GM19372 (cell line): ENCODE results near the gene EHBP1L1.

Experiments
- ATAC-seq: cut with Tn5 transposase; IDR thresholded peaks from one replicate; pipeline ENCODE4 v1.9.1; 2021; ENCODE audit warnings: mild to moderate bottlenecking, low read depth, moderate library complexity; ENCODE audit not compliant: unreplicated experiment

The EHBP1L1 gene

GRCh38 chr11:65613091-65613928 is 37.5 kb downstream of the EHBP1L1 start:
- ATAC-seq: no peak

- ATAC-seq: peak; percentile 84
Observed at GRCh38 chr11:65615229-65615949, 39.5 kb downstream of the EHBP1L1 start, which contains the start of gene PCNX3. TSS of gene PCNX3 (plus strand) at chr11:65615776. CDS start at chr11:65616312, 536 bp downstream.

GRCh38 chr11:65615950-65616574 is 40.2 kb downstream of the EHBP1L1 start:
- no peak for ATAC-seq

GRCh38 chr11:65616575-65617001 is 40.7 kb downstream of the EHBP1L1 start:
- ATAC-seq: no peak

GRCh38 chr11:65617136-65617850 is 41.4 kb downstream of the EHBP1L1 start:
- ATAC-seq: no peak

- no peak for ATAC-seq
Observed at GRCh38 chr11:65617990-65618751, 42.3 kb downstream of the EHBP1L1 start.

- ATAC-seq: no peak
Observed at GRCh38 chr11:65618763-65619162, 42.9 kb downstream of the EHBP1L1 start.

- no peak for ATAC-seq
Observed at GRCh38 chr11:65619281-65619928, 43.6 kb downstream of the EHBP1L1 start.

GRCh38 chr11:65620666-65621065 is 44.8 kb downstream of the EHBP1L1 start:
- ATAC-seq: no peak

GRCh38 chr11:65621460-65621859 is 45.6 kb downstream of the EHBP1L1 start:
- no peak for ATAC-seq

GRCh38 chr11:65622011-65622410 is 46.2 kb downstream of the EHBP1L1 start:
- no peak for ATAC-seq

- no peak for ATAC-seq
Observed at GRCh38 chr11:65623177-65623576, 47.3 kb downstream of the EHBP1L1 start.

- no peak for ATAC-seq
Observed at GRCh38 chr11:65623852-65624616, 48.2 kb downstream of the EHBP1L1 start.

- ATAC-seq: no peak
Observed at GRCh38 chr11:65624931-65625627, 49.2 kb downstream of the EHBP1L1 start.

GRCh38 chr11:65625628-65626342 is 49.9 kb downstream of the EHBP1L1 start:
- ATAC-seq: no peak

- no peak for ATAC-seq
Observed at GRCh38 chr11:65627202-65627601, 51.3 kb downstream of the EHBP1L1 start.

GRCh38 chr11:65629579-65629978 is 53.7 kb downstream of the EHBP1L1 start:
- ATAC-seq: no peak
